Natural killer cell (primary cell): ENCODE measurements around the gene GDPD1. TPM values are rescaled to one million over a fixed set of nuclear protein-coding genes. Genes with fewer than 3 reads are reported as not detected.

Experiments used
- ATAC-seq, 3 donors: fragments of 150-1000 bp in 2 of 3; fragments of 200-7000 bp in 1 of 3; cut with Tn5 transposase; 1 replicate in 1 of 3; 2 replicates in 2 of 3; pipeline ENCODE4 v1.10.0; 2021; ENCODE audit warnings: mild to moderate bottlenecking in 2 of 3, moderate library complexity in 2 of 3
- DNase-seq, 2 donors: peaks; one replicate each; pipeline versions ENCODE4 v3.0.0 to v3.0.0-alpha.2; 2013 to 2021; ENCODE audit warnings: mixed read lengths in 1 of 2
- H3K27ac ChIP-seq: one replicate; pipeline ENCODE4 v1.5.1; 2013; ENCODE audit warnings: mild to moderate bottlenecking, low read length
- H3K27me3 ChIP-seq: one replicate; pipeline ENCODE4 v1.6.1; 2013; ENCODE audit warnings: low read length; ENCODE audit not compliant: control insufficient read depth, insufficient read depth
- H3K36me3 ChIP-seq: one replicate; pipeline ENCODE4 v1.6.1; 2013; ENCODE audit warnings: low read length; ENCODE audit not compliant: control insufficient read depth, insufficient read depth
- H3K4me1 ChIP-seq: one replicate; pipeline ENCODE4 v1.6.1; 2013; ENCODE audit warnings: low read length; ENCODE audit not compliant: control insufficient read depth, insufficient read depth
- H3K4me3 ChIP-seq: one replicate; pipeline ENCODE4 v1.5.1; 2013; ENCODE audit warnings: low read length
- H3K9me3 ChIP-seq: one replicate; pipeline ENCODE4 v1.6.1; 2013; ENCODE audit warnings: low read length; ENCODE audit not compliant: control insufficient read depth, insufficient read depth
- H3K27ac Mint-ChIP-seq, 2 donors: one replicate each; pipeline ENCODE4 v1.8.0; 2022; ENCODE audit warnings: mild to moderate bottlenecking in 2 of 2, mixed read lengths in 2 of 2, moderate library complexity in 1 of 2
- H3K27me3 Mint-ChIP-seq, 2 donors: one replicate each; pipeline ENCODE4 v1.8.0; 2022; ENCODE audit warnings: low read depth in 2 of 2, mixed read lengths in 2 of 2
- H3K36me3 Mint-ChIP-seq: one replicate; pipeline ENCODE4 v1.8.0; 2022; ENCODE audit warnings: mixed read lengths
- H3K4me1 Mint-ChIP-seq, 2 donors: one replicate each; pipeline ENCODE4 v1.8.0; 2022; ENCODE audit warnings: mixed read lengths in 2 of 2
- H3K4me3 Mint-ChIP-seq: one replicate; pipeline ENCODE4 v1.8.0; 2022; ENCODE audit warnings: mild to moderate bottlenecking, moderate library complexity, mixed read lengths
- H3K9me3 Mint-ChIP-seq, 2 donors: one replicate each; pipeline ENCODE4 v1.8.0; 2022; ENCODE audit warnings: mixed read lengths in 2 of 2
- WGBS: methylation state at CpG from one replicate; pipeline ENCODE4 v1.1.7; 2013; ENCODE audit warnings: missing lambda C conversion rate; ENCODE audit not compliant: insufficient coverage; 5-methylcytosine and 5-hydroxymethylcytosine counted together
- intact Hi-C: fragments of 100-400 bp; cut with micrococcal nuclease; formaldehyde crosslinking; loops from one replicate; pipeline ENCODE4 v1.14.2; 2022
- total RNA-seq, 4 donors: library from RNA; stranded (reverse); fragments of 120-200 nt in 1 of 4; gene quantifications; one replicate each; pipeline versions ENCODE4 v1.2.3 to v1.2.4, GENCODE V29; 2013 to 2022
- TF ChIP-seq, protein P1 (sequence below): fragments of 200-600 bp; IDR thresholded peaks from one replicate; pipeline ENCODE4 v1.8.0; 2022; ENCODE audit warnings: antibody characterized with exemption

GDPD1 gene
- total RNA-seq, 3 donors from 2014 or later (not counting 1 experiment from before 2014, with no cell fraction given) = 4.0 to 5.3 (median 5.1) TPM

- Histone ChIP-seq H3K36me3 (no peaks in the 10 kb centered on the region), H3K9me3 (no peaks in the 10 kb centered on the region), H3K27me3 (no peaks in the 10 kb centered on the region), H3K4me3 (no peak overlapping the region), H3K27ac (no peak overlapping the region), H3K4me1 (no peaks in the 10 kb centered on the region)
- TF ChIP-seq, protein P1, sequence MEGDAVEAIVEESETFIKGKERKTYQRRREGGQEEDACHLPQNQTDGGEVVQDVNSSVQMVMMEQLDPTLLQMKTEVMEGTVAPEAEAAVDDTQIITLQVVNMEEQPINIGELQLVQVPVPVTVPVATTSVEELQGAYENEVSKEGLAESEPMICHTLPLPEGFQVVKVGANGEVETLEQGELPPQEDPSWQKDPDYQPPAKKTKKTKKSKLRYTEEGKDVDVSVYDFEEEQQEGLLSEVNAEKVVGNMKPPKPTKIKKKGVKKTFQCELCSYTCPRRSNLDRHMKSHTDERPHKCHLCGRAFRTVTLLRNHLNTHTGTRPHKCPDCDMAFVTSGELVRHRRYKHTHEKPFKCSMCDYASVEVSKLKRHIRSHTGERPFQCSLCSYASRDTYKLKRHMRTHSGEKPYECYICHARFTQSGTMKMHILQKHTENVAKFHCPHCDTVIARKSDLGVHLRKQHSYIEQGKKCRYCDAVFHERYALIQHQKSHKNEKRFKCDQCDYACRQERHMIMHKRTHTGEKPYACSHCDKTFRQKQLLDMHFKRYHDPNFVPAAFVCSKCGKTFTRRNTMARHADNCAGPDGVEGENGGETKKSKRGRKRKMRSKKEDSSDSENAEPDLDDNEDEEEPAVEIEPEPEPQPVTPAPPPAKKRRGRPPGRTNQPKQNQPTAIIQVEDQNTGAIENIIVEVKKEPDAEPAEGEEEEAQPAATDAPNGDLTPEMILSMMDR = no peak
- Mint-ChIP-seq H3K9me3 (no peaks in the 10 kb centered on the region), H3K27me3 (peaks cover 0 to 3% of the 10 kb centered on the region in 2 donors), H3K4me3 (no peak overlapping the region), H3K36me3 (no peaks in the 10 kb centered on the region), H3K27ac (no peak overlapping the region), H3K4me1 (peaks cover 2% of the 10 kb centered on the region in 2 donors)
- intact Hi-C loops = no loop called here
- WGBS = 51% methylated on average over 4 of the region's 4 CpGs
- no peak for DNase-seq
- ATAC-seq = no peak
Observed at GRCh38 chr17:59315866-59316265, 95.6 kb downstream of the GDPD1 start.

Other genes with a start within 250 kb of the GDPD1 start
- 10 to 100 TPM; 20.4 to 26.1 (median 21.9) TPM for gene TRIM37, start 113.6 kb upstream of the GDPD1 start, total RNA-seq
- gene SKA2, start 65.3 kb upstream of the GDPD1 start, total RNA-seq = 10 to 100 TPM; 13.4 to 26.5 (median 17.8) TPM
- 1 to 10 TPM; 2.0 to 4.0 (median 2.9) TPM for gene PRR11, start 64.8 kb upstream of the GDPD1 start, total RNA-seq
- 10 to 100 TPM; 10.4 to 13.5 (median 13.2) TPM for gene SMG8, start 10.5 kb upstream of the GDPD1 start, total RNA-seq
- gene YPEL2, start 111.1 kb downstream of the GDPD1 start, total RNA-seq = 10 to 100 TPM; 30.5 to 35.6 (median 33.5) TPM